HepG2 (cell line): ENCODE results near the gene AKR1E2.

Source experiments
- ARID2 ChIP-seq: sonication (generic); formaldehyde crosslinking; IDR thresholded peaks from 2 replicates; pipeline ENCODE4 v1.8.1; 2022; ENCODE audit warnings: mild to moderate bottlenecking, missing genetic modification reagents, borderline replicate concordance
- CBFB ChIP-seq: sonication (generic); formaldehyde crosslinking; IDR thresholded peaks from 2 replicates; pipeline ENCODE4 v1.4.0; 2020; ENCODE audit warnings: missing genetic modification reagents
- EZH2 ChIP-seq: conservative IDR thresholded peaks from 2 replicates; pipeline ENCODE4 v1.6.1; 2012; ENCODE audit warnings: mild to moderate bottlenecking, low read depth, low read length, moderate library complexity
- GABPA ChIP-seq, 2 experiments: IDR thresholded peaks; 2 replicates each; pipeline ENCODE4 v1.6.1; 2011 to 2016; ENCODE audit warnings: low read depth in 2 of 2, low read length in 1 of 2, missing biosample characterization in 1 of 2, missing genetic modification characterization in 1 of 2
- POLR2A ChIP-seq, 2 experiments: IDR thresholded peaks; 2 replicates each; pipeline ENCODE4 v1.6.1; 2011; ENCODE audit warnings: low read depth in 2 of 2, low read length in 2 of 2, mild to moderate bottlenecking in 1 of 2, moderate library complexity in 1 of 2; ENCODE audit not compliant: insufficient read depth in 1 of 2
- TCF12 ChIP-seq, 2 experiments: fragments of 450-650 bp in 1 of 2; sonication (generic) in 1 of 2; formaldehyde crosslinking in 1 of 2; IDR thresholded peaks; 2 replicates each; pipeline versions ENCODE4 v1.6.1 to v1.8.0; 2017 to 2022; ENCODE audit warnings: antibody characterized with exemption in 1 of 2, mild to moderate bottlenecking in 1 of 2, missing genetic modification reagents in 1 of 2, moderate library complexity in 1 of 2
- TCF7L2 ChIP-seq: IDR thresholded peaks from 2 replicates; pipeline ENCODE4 v1.6.1; 2011; ENCODE audit warnings: mild to moderate bottlenecking, low read depth, low read length, moderate library complexity
- ZNF274 ChIP-seq: sonication (generic); formaldehyde crosslinking; IDR thresholded peaks from 2 replicates; pipeline ENCODE4 v1.5.1; 2020; ENCODE audit warnings: mild to moderate bottlenecking, missing genetic modification reagents
- TF ChIP-seq, protein P1 (sequence below): IDR thresholded peaks from 2 replicates; pipeline ENCODE4 v1.6.1; 2016; ENCODE audit warnings: control low read depth
- TF ChIP-seq, protein P2 (sequence below): sonication (generic); formaldehyde crosslinking; IDR thresholded peaks from 2 replicates; pipeline ENCODE4 v1.4.0; 2020; ENCODE audit warnings: missing genetic modification reagents
- TF ChIP-seq, protein P3 (sequence below): sonication (generic); formaldehyde crosslinking; conservative IDR thresholded peaks from 2 replicates; pipeline ENCODE4 v1.4.0; 2020; ENCODE audit warnings: mild to moderate bottlenecking, missing genetic modification reagents, moderate library complexity
- TF ChIP-seq, protein P4 (sequence below): IDR thresholded peaks from 2 replicates; pipeline ENCODE4 v1.6.1; 2012; ENCODE audit warnings: inconsistent platforms
- TF ChIP-seq, protein P5 (sequence below): sonication (generic); formaldehyde crosslinking; IDR thresholded peaks from 2 replicates; pipeline ENCODE4 v1.9.0; 2021; ENCODE audit warnings: missing genetic modification reagents, borderline replicate concordance
- TF ChIP-seq, protein P6 (sequence below): sonication (generic); formaldehyde crosslinking; IDR thresholded peaks from 2 replicates; pipeline ENCODE4 v1.4.0; 2020; ENCODE audit warnings: missing genetic modification reagents

DNA sequence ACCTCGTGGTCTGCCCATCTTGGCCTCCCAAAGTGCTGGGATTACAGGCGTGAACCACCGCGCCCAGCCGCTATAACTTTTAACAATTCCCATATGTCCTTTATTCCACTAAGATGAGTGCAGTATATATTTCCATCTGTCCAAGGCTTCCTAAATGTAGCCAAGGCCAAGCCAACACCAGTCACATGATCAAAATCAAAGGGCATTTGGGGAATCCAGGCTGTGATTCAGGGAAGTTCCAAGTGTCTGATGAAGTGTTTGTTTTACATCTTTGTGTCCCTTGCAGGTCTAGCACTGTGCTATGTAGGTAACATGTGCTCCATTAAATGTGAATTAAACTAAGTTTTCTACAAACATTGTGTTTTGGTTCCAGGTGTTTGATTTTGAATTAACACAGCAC lies 20.8 kb downstream of the AKR1E2 start:
- TF ChIP-seq, protein P1, sequence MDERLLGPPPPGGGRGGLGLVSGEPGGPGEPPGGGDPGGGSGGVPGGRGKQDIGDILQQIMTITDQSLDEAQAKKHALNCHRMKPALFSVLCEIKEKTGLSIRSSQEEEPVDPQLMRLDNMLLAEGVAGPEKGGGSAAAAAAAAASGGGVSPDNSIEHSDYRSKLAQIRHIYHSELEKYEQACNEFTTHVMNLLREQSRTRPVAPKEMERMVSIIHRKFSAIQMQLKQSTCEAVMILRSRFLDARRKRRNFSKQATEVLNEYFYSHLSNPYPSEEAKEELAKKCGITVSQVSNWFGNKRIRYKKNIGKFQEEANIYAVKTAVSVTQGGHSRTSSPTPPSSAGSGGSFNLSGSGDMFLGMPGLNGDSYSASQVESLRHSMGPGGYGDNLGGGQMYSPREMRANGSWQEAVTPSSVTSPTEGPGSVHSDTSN (CRISPR knock-in tag), result no peak
- TF ChIP-seq, protein P2, sequence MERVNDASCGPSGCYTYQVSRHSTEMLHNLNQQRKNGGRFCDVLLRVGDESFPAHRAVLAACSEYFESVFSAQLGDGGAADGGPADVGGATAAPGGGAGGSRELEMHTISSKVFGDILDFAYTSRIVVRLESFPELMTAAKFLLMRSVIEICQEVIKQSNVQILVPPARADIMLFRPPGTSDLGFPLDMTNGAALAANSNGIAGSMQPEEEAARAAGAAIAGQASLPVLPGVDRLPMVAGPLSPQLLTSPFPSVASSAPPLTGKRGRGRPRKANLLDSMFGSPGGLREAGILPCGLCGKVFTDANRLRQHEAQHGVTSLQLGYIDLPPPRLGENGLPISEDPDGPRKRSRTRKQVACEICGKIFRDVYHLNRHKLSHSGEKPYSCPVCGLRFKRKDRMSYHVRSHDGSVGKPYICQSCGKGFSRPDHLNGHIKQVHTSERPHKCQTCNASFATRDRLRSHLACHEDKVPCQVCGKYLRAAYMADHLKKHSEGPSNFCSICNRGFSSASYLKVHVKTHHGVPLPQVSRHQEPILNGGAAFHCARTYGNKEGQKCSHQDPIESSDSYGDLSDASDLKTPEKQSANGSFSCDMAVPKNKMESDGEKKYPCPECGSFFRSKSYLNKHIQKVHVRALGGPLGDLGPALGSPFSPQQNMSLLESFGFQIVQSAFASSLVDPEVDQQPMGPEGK (CRISPR knock-in tag), result no peak
- no peak for TF ChIP-seq POLR2A (IDR thresholded peaks at IDR 0.05; ENCODE audit: insufficient read depth in 1 of 2, low read depth in 2 of 2, low read length in 2 of 2)
- TF ChIP-seq, protein P3, sequence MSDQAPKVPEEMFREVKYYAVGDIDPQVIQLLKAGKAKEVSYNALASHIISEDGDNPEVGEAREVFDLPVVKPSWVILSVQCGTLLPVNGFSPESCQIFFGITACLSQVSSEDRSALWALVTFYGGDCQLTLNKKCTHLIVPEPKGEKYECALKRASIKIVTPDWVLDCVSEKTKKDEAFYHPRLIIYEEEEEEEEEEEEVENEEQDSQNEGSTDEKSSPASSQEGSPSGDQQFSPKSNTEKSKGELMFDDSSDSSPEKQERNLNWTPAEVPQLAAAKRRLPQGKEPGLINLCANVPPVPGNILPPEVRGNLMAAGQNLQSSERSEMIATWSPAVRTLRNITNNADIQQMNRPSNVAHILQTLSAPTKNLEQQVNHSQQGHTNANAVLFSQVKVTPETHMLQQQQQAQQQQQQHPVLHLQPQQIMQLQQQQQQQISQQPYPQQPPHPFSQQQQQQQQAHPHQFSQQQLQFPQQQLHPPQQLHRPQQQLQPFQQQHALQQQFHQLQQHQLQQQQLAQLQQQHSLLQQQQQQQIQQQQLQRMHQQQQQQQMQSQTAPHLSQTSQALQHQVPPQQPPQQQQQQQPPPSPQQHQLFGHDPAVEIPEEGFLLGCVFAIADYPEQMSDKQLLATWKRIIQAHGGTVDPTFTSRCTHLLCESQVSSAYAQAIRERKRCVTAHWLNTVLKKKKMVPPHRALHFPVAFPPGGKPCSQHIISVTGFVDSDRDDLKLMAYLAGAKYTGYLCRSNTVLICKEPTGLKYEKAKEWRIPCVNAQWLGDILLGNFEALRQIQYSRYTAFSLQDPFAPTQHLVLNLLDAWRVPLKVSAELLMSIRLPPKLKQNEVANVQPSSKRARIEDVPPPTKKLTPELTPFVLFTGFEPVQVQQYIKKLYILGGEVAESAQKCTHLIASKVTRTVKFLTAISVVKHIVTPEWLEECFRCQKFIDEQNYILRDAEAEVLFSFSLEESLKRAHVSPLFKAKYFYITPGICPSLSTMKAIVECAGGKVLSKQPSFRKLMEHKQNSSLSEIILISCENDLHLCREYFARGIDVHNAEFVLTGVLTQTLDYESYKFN (CRISPR knock-in tag), result no peak
- TF ChIP-seq, protein P4, sequence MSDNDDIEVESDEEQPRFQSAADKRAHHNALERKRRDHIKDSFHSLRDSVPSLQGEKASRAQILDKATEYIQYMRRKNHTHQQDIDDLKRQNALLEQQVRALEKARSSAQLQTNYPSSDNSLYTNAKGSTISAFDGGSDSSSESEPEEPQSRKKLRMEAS, result no peak
- TF ChIP-seq ZNF274, result no peak
- TF ChIP-seq, protein P5, sequence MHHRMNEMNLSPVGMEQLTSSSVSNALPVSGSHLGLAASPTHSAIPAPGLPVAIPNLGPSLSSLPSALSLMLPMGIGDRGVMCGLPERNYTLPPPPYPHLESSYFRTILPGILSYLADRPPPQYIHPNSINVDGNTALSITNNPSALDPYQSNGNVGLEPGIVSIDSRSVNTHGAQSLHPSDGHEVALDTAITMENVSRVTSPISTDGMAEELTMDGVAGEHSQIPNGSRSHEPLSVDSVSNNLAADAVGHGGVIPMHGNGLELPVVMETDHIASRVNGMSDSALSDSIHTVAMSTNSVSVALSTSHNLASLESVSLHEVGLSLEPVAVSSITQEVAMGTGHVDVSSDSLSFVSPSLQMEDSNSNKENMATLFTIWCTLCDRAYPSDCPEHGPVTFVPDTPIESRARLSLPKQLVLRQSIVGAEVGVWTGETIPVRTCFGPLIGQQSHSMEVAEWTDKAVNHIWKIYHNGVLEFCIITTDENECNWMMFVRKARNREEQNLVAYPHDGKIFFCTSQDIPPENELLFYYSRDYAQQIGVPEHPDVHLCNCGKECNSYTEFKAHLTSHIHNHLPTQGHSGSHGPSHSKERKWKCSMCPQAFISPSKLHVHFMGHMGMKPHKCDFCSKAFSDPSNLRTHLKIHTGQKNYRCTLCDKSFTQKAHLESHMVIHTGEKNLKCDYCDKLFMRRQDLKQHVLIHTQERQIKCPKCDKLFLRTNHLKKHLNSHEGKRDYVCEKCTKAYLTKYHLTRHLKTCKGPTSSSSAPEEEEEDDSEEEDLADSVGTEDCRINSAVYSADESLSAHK (CRISPR knock-in tag), result no peak
- TF ChIP-seq TCF12 (IDR thresholded peaks at IDR 0.05), result no peak
- no peak for TF ChIP-seq TCF12 (CRISPR knock-in tag; IDR thresholded peaks at IDR 0.05)
- no peak for TF ChIP-seq TCF7L2
- TF ChIP-seq GABPA (IDR thresholded peaks at IDR 0.05; ENCODE audit: low read depth, low read length), result no peak
- no peak for TF ChIP-seq GABPA (CRISPR knock-in tag; IDR thresholded peaks at IDR 0.05; ENCODE audit: low read depth)
- TF ChIP-seq EZH2, result no peak
- no peak for TF ChIP-seq CBFB (CRISPR knock-in tag)
- TF ChIP-seq ARID2 (CRISPR knock-in tag), result no peak
- TF ChIP-seq, protein P6, sequence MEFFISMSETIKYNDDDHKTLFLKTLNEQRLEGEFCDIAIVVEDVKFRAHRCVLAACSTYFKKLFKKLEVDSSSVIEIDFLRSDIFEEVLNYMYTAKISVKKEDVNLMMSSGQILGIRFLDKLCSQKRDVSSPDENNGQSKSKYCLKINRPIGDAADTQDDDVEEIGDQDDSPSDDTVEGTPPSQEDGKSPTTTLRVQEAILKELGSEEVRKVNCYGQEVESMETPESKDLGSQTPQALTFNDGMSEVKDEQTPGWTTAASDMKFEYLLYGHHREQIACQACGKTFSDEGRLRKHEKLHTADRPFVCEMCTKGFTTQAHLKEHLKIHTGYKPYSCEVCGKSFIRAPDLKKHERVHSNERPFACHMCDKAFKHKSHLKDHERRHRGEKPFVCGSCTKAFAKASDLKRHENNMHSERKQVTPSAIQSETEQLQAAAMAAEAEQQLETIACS (CRISPR knock-in tag), result no peak
